Transverse colon (tissue), 4 donors: Measurements from ENCODE around the gene DENND6B. TPM values are rescaled to one million over a fixed set of nuclear protein-coding genes. Genes with fewer than 3 reads are reported as not detected.
A peak's percentile ranks its signal among the peaks of the same experiment; 100 is the strongest.

Source experiments
- DNase-seq: peaks from one replicate; pipeline ENCODE4 v3.0.0-alpha.2; 2019
- H3K27ac ChIP-seq, 4 donors: fragments of 200-600 bp; sonication (generic); 2 replicates each; pipeline ENCODE4 v1.5.1; 2016 to 2018; ENCODE audit warnings: inconsistent platforms in 4 of 4
- H3K27me3 ChIP-seq: fragments of 200-600 bp; sonication (generic); 2 replicates; pipeline ENCODE4 v1.5.1; 2017; ENCODE audit warnings: inconsistent platforms
- H3K36me3 ChIP-seq, 4 donors: fragments of 200-600 bp; sonication (generic); 2 replicates each; pipeline ENCODE4 v1.5.1; 2017 to 2019; ENCODE audit warnings: inconsistent platforms in 4 of 4
- H3K4me1 ChIP-seq, 4 donors: fragments of 200-600 bp; sonication (generic); 2 replicates each; pipeline ENCODE4 v1.5.1; 2017 to 2020; ENCODE audit warnings: inconsistent platforms in 4 of 4
- H3K4me3 ChIP-seq, 4 donors: fragments of 200-600 bp; sonication (generic); 1 replicate in 1 of 4; 2 replicates in 3 of 4; pipeline versions ENCODE4 v1.5.1 to v1.6.1; 2017 to 2019; ENCODE audit warnings: inconsistent platforms in 4 of 4
- H3K9me3 ChIP-seq, 2 donors: fragments of 200-600 bp; sonication (generic); 2 replicates each; pipeline ENCODE4 v1.5.1; 2017 to 2019; ENCODE audit warnings: inconsistent platforms in 2 of 2
- EP300 ChIP-seq: sonication (generic); formaldehyde crosslinking; IDR thresholded peaks from one replicate; pipeline ENCODE4 v1.6.1; 2017; ENCODE audit warnings: antibody characterized with exemption, low read depth
- POLR2A ChIP-seq: fragments of 450-650 bp; IDR thresholded peaks from one replicate; pipeline ENCODE4 v1.6.1; 2016; ENCODE audit warnings: antibody characterized with exemption, mild to moderate bottlenecking, moderate library complexity
- POLR2AphosphoS5 ChIP-seq, 3 donors: sonication (generic); formaldehyde crosslinking; IDR thresholded peaks; one replicate each; pipeline ENCODE4 v1.6.1; 2016; ENCODE audit warnings: antibody characterized with exemption in 3 of 3
- WGBS, 2 donors: methylation state at CpG; one replicate each; pipeline ENCODE4 v1.1.5; 2018; ENCODE audit warnings: low coverage in 1 of 2; 5-methylcytosine and 5-hydroxymethylcytosine counted together
- in situ Hi-C, 4 donors: fragments of 200-750 bp; cut with MboI; loops; one replicate each; pipeline versions ENCODE4 v1.15.0 to v1.15.1; 2017; ENCODE audit warnings: low sequenced_read_pairs in 3 of 4, low pct_ligation_motif_present in 1 of 4, low pct_unique_long_range_greater_than_20kb in 1 of 4
- intact Hi-C: fragments of 100-400 bp; cut with DNase I; formaldehyde crosslinking; loops from one replicate; pipeline ENCODE4 v1.15.1; 2023; ENCODE audit warnings: low total_unique reads
- total RNA-seq, 4 donors: library from RNA; depleted of rRNA; stranded (reverse); fragments of >200 nt; gene quantifications; one replicate each; pipeline ENCODE4 v1.1.0, GENCODE V29; 2016
- TF ChIP-seq, protein P1 (sequence below), 5 experiments: fragments of 200-600 bp in 3 of 5; fragments of 450-650 bp in 2 of 5; sonication (generic) in 3 of 5; IDR thresholded peaks; 1 replicate in 2 of 5; 2 replicates in 3 of 5; pipeline ENCODE4 v1.5.1; 2016 to 2017; ENCODE audit warnings: antibody characterized with exemption in 5 of 5, inconsistent platforms in 3 of 5, mild to moderate bottlenecking in 2 of 5, moderate library complexity in 1 of 5

DENND6B gene
- total RNA-seq, 4 donors from 2014 or later, result 3.2 to 22.7 (median 8.3) TPM

- no peaks in the 10 kb centered on the region for H3K36me3 ChIP-seq
- H3K9me3 ChIP-seq, result no peaks in the 10 kb centered on the region
- peaks cover 23 to 54% (median 49%) of the 10 kb centered on the region in 4 donors for H3K4me1 ChIP-seq
- TF ChIP-seq EP300, result no peak
- no peak for TF ChIP-seq POLR2A
- no peak for TF ChIP-seq POLR2AphosphoS5 (IDR thresholded peaks at IDR 0.05)
- TF ChIP-seq, protein P1, sequence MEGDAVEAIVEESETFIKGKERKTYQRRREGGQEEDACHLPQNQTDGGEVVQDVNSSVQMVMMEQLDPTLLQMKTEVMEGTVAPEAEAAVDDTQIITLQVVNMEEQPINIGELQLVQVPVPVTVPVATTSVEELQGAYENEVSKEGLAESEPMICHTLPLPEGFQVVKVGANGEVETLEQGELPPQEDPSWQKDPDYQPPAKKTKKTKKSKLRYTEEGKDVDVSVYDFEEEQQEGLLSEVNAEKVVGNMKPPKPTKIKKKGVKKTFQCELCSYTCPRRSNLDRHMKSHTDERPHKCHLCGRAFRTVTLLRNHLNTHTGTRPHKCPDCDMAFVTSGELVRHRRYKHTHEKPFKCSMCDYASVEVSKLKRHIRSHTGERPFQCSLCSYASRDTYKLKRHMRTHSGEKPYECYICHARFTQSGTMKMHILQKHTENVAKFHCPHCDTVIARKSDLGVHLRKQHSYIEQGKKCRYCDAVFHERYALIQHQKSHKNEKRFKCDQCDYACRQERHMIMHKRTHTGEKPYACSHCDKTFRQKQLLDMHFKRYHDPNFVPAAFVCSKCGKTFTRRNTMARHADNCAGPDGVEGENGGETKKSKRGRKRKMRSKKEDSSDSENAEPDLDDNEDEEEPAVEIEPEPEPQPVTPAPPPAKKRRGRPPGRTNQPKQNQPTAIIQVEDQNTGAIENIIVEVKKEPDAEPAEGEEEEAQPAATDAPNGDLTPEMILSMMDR (IDR thresholded peaks at IDR 0.05), result no peak
- DNase-seq, result peak; percentile 66
- 28% methylated on average over 55 of the region's 75 CpGs; no CpG with 5 or more reads in 1 of the 2 donors for WGBS, 2 donors
- H3K27me3 ChIP-seq, result peaks cover 66% of the 10 kb centered on the region
- intact Hi-C loops, result no loop called here
- peak overlapping the region in 1 of 4 donors; percentile 37 for H3K4me3 ChIP-seq
- in situ Hi-C loops, result loop anchor here in 1 of 4 donors (10.0 kb wide), 1 partner anchor 227 kb away; no protein-coding TSS in a partner anchor
- no peak overlapping the region for H3K27ac ChIP-seq
Measured at GRCh38 chr22:50267591-50268390, 59.0 kb downstream of the DENND6B start.

DNA sequence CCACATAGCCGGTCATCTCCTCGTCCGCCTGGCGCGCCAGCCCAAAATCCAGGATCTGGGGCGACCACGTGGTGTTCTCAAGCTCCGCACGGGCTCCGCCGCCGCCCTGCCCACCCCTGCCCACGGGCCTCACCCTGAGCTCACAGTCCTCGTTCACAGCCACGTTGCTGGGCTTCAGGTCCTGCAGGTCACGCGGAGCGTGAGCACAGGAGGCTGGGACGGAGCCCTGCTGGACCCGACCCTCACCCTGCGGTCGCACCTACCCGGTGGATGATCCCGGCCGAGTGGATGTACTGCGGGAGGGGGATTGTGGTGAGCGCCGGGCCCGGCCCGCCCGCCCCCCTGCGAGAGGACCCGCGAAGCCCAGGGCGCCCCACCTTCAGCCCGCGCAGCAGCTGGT lies 59.8 kb downstream of the DENND6B start:
- WGBS, 2 donors, result 85% methylated on average over 36 of the region's 37 CpGs; no CpG with 5 or more reads in 1 of the 2 donors
- in situ Hi-C loops, result loop anchor here in 1 of 4 donors (10.0 kb wide), 1 partner anchor 228 kb away; no protein-coding TSS in a partner anchor
- H3K9me3 ChIP-seq, result no peaks in the 10 kb centered on the region

DNA sequence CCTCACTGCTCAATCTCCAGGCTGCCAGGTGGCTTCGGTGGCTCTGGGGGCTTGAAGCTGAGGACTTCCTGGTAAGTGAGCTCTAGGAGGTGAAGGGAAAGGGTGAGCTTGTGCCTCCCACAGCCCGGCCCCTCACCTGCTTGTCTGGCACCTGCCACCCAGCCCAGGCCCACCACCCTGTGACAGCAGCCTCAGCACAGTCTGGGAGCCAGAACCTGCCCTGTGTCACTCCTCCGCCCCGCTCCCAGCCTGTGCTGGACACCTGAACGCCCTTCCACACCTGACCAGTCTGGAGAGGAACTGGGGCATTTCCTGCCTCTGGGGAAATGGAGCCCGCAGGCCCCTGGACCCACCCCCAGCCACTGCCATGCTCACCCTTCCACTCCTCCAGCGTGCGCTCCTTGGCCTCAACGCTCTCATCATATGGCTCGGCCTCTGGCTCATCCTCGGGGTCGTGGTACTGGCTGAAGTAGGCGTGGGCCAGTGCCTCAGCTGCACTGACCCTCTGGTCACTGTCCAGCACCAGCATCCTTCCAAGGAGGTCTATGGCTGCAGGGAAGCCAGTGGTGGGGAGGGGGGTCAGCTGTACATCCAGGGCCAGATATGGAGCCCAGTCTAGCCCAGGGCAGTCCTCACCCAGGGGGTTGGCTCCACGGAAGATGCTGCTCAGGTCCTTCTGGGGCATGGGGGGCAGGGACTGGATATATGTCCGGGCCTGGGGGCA lies 61.7 kb downstream of the DENND6B start:
- Histone ChIP-seq H3K4me3 (no peak overlapping the region), H3K27me3 (peaks cover 72% of the 10 kb centered on the region), H3K4me1 (peaks cover 5 to 50% (median 40%) of the 10 kb centered on the region in 4 donors), H3K36me3 (no peaks in the 10 kb centered on the region), H3K9me3 (no peaks in the 10 kb centered on the region), H3K27ac (no peak overlapping the region)
- in situ Hi-C loops, result loop anchor here in 1 of 4 donors (10.0 kb wide), 1 partner anchor 230 kb away; no protein-coding TSS in a partner anchor
- no peak for DNase-seq
- 29 to 79% methylated on average over 2 to 14 of the region's 15 CpGs for WGBS, 2 donors
- intact Hi-C loops, result no loop called here
- TF ChIP-seq POLR2A (no peak), EP300 (no peak), POLR2AphosphoS5 (IDR thresholded peaks at IDR 0.05) (no peak)
- TF ChIP-seq, protein P1 (IDR thresholded peaks at IDR 0.05), result no peak

More for the DNA sequence above, 59.8 kb downstream of the DENND6B start:
- Histone ChIP-seq H3K4me1 (peaks cover 21 to 54% (median 48%) of the 10 kb centered on the region in 4 donors), H3K36me3 (no peaks in the 10 kb centered on the region), H3K27ac (no peak overlapping the region), H3K4me3 (peak overlapping the region in 1 of 4 donors; percentile 37), H3K27me3 (peaks cover 71% of the 10 kb centered on the region)
- intact Hi-C loops, result no loop called here
- DNase-seq, result no peak
- TF ChIP-seq, protein P1 (IDR thresholded peaks at IDR 0.05), result no peak
- TF ChIP-seq EP300 (no peak), POLR2AphosphoS5 (IDR thresholded peaks at IDR 0.05) (no peak), POLR2A (no peak)
